ENCODE measurements around the gene MUC3A.

Gene MUC3A

DNA sequence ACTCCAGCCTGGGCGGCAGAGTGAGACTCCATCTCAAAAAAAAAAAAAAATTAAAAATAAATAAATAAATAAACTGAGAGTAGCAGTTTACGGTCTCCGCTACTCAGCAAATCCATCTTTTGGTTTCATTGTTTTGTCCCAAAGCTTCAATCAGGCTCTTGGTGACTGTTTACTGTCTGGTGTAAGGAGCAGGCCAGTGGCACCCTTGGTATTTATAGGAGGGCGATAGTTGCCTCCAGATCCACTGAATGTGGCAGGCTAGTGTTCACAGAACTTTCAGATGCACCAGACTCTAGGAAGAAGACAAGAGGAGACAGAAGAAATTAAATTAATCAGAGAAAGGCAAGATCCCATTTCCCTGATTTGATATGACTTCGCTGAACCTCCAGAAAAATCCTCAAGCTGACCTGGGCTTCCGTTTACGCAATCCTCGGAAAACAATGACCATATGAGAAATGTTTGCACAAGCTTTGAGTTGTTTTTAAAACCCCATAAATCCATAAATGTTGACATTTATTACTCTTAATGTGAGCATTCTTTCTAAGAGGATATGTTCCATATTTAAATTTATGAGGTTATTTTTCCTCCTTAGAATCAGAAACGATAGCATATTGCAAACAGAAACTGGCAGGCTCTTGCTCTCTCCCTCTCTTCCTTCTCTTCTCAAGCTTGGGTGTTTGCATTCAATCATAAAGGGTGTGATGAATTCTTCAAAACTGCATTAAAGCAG lies 7.1 kb upstream of the MUC3A start:
- DNase-seq (ENCODE audit: extremely low read depth, low read depth), result no peak
- TF ChIP-seq, protein P1, sequence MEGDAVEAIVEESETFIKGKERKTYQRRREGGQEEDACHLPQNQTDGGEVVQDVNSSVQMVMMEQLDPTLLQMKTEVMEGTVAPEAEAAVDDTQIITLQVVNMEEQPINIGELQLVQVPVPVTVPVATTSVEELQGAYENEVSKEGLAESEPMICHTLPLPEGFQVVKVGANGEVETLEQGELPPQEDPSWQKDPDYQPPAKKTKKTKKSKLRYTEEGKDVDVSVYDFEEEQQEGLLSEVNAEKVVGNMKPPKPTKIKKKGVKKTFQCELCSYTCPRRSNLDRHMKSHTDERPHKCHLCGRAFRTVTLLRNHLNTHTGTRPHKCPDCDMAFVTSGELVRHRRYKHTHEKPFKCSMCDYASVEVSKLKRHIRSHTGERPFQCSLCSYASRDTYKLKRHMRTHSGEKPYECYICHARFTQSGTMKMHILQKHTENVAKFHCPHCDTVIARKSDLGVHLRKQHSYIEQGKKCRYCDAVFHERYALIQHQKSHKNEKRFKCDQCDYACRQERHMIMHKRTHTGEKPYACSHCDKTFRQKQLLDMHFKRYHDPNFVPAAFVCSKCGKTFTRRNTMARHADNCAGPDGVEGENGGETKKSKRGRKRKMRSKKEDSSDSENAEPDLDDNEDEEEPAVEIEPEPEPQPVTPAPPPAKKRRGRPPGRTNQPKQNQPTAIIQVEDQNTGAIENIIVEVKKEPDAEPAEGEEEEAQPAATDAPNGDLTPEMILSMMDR (IDR thresholded peaks at IDR 0.05; ENCODE audit: low read depth, low read length), result no peak

DNA sequence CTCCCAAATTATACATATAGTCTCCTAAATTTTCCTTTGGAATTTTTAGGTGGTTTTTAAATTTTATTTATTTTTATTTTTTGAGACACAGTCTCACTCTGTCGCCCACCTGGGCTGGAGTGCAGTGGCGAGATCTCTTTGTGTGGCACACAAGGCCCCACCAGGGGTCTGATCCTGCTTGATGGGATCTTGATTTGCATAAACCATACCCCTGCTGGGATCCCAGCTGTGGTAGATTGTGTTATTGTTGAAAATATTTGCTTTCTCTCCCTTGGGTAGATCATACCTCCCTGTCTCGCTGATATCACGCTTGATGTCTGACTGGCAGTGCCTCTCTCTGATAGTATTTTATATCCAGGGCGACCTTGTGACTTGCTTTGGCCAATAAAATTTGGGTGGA lies 5.6 kb upstream of the MUC3A start:
- no peak for DNase-seq (ENCODE audit: extremely low read depth, low read depth)
- TF ChIP-seq, protein P1 (IDR thresholded peaks at IDR 0.05; ENCODE audit: low read depth, low read length), result no peak

DNA sequence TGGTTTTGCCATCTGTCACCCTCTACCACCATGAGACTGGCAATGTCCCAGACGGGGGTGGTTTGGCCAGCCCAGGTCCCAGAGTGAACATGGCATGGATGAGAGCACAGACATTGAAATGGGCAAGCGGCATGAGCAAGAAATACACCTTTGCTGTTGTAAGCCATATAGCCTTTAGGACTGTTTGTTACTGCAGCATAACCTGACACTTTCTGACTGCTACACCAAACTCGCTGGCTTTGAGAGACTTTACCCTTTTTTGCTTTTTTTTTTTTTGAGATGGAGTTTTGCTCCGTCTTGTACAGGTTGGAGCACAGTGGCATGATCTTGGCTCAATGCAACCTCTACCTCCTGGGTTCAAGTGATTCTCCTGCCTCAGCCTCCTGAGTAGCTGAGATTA lies 5.2 kb upstream of the MUC3A start:
- DNase-seq (ENCODE audit: extremely low read depth, low read depth), result no peak
- TF ChIP-seq, protein P1 (IDR thresholded peaks at IDR 0.05; ENCODE audit: low read depth, low read length), result no peak

DNA sequence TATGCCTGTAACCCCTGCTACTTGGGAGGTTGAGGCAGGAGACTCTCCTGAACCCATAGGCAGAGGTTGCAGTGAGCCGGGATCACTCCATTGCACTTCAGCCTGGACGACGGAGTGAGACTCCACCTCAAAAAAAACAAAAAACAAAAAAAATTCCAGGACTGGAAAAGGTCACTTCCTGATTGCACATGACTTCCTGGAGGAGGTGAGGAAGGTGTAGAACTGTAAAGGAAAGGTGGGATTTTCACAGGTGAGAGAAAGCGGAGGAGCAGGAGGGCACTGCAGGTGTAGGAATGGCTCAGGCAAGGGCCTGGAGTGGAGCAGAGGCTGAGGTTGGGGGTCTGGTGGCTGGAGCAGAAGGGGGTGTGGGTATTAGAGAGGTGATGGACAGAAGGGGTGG lies 3.2 kb upstream of the MUC3A start:
- no peak for DNase-seq (ENCODE audit: extremely low read depth, low read depth)
- TF ChIP-seq, protein P1 (IDR thresholded peaks at IDR 0.05; ENCODE audit: low read depth, low read length), result no peak

DNA sequence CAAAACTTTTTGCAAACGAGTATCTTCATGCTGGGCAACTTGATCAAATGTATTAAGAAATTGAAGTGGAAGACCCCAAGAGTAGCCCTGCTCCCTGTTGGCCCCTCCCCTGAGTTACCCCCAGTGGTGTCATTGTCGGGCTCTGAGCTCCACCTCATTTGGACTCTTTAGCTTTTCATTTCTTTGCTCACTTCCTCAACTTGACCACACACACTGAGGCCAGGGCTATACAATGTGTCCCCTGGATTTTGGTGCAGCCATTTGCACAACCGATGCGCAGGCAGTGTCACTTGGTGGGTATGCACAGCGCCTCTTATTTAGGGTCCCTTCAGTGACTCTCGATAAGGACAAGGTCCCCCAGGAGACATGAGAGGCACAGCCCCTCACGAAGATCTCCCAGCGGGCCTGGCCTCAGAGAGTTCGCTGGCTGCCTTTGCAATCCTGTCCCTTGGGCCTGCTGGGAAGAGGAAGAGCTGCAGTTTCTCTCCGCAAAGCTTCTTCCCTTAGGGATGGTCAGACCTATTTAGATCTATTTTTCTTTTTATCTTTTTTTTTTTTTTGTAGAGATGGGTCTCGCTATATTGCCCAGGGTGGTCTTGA lies 2.5 kb upstream of the MUC3A start:
- no peak for DNase-seq (ENCODE audit: extremely low read depth, low read depth)
- TF ChIP-seq, protein P1 (IDR thresholded peaks at IDR 0.05; ENCODE audit: low read depth, low read length), result no peak

DNA sequence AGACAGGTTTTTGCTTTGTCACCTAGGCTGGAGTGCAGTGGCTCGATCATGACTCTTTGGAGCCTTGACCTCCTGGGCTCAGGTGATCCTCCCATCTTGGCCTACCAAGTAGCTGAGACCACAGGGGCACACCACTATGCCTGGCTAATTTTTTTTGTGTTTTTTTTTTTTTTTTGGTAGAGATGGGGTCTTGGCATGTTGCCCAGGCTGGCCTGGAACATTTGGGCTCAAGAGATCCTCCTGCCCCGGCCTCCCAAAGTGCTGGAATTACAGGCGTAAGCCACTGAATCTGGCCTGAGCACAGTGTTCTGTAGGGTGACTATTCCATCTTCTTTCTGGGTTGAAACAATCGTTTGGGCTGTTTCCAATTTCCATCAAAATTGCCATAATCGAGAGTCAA lies 1.5 kb upstream of the MUC3A start:
- TF ChIP-seq, protein P1 (IDR thresholded peaks at IDR 0.05; ENCODE audit: low read depth, low read length), result no peak
- DNase-seq (ENCODE audit: extremely low read depth, low read depth), result no peak

DNA sequence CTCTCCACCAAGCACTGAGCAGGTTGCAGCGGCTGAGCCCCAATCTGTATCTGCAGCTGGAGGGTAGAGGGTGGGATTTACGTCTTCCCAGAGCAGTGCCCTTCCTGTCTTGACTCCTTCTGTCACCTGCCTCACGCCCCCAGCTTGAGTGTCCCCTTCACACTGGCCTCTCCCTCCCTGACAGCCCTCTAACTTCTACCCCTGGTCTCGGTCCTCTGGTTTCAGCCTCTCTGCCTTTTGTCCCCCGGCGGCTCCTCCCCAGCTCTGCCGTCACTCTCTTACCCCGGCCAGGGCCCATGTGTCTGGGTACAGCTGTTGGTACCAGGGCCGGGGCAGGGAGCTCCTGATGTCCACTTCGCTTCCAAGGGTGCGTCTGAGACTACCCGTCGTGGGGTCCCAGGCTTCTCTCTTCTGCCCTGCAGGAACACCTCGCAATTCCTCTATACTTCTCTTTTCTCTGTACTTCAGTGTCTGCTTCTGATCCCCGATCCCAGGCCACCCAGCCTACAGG lies 654 bp downstream of the MUC3A start:
- no peak for DNase-seq (ENCODE audit: extremely low read depth, low read depth)
- TF ChIP-seq, protein P1 (IDR thresholded peaks at IDR 0.05; ENCODE audit: low read depth, low read length), result no peak
